Nephron (organoid): ENCODE results near the gene P2RX1.

Experiments
- H3K27ac Mint-ChIP-seq, 3 experiments: 2 replicates each; pipeline ENCODE4 v1.8.0; 2020; ENCODE audit warnings: mixed read lengths in 3 of 3, mild to moderate bottlenecking in 2 of 3, moderate library complexity in 1 of 3
- H3K27me3 Mint-ChIP-seq: 2 replicates; pipeline ENCODE4 v1.8.0; 2021; ENCODE audit warnings: low read depth, mild to moderate bottlenecking, moderate library complexity, mixed read lengths
- H3K36me3 Mint-ChIP-seq: 2 replicates; pipeline ENCODE4 v1.8.0; 2020; ENCODE audit warnings: low read depth, mixed read lengths
- H3K4me1 Mint-ChIP-seq: 2 replicates; pipeline ENCODE4 v1.8.0; 2020; ENCODE audit warnings: mixed read lengths
- H3K4me3 Mint-ChIP-seq, 3 experiments: 2 replicates each; pipeline ENCODE4 v1.8.0; 2020; ENCODE audit warnings: mild to moderate bottlenecking in 3 of 3, mixed read lengths in 3 of 3, moderate library complexity in 2 of 3
- H3K9me3 Mint-ChIP-seq: 2 replicates; pipeline ENCODE4 v1.8.0; 2020; ENCODE audit warnings: mixed read lengths
- CTCF ChIP-seq, 3 experiments: fragments of 200-600 bp; sonication (generic); IDR thresholded peaks; one replicate each; pipeline ENCODE4 v1.5.0; 2021; ENCODE audit warnings: antibody characterized with exemption in 3 of 3; ENCODE audit not compliant: unreplicated experiment in 3 of 3

Gene P2RX1

GRCh38 chr17:3957735-3958599 is 41.7 kb upstream of the P2RX1 start:
- no peak for TF ChIP-seq CTCF (IDR thresholded peaks at IDR 0.05; ENCODE audit: unreplicated experiment in 3 of 3)
- Mint-ChIP-seq H3K27ac (no peak overlapping the region), H3K36me3 (no peaks in the 10 kb centered on the region), H3K4me1 (peaks cover 39% of the 10 kb centered on the region), H3K4me3 (no peak overlapping the region), H3K27me3 (peaks cover 37% of the 10 kb centered on the region), H3K9me3 (no peaks in the 10 kb centered on the region)

- Mint-ChIP-seq H3K27me3 (peaks cover 27% of the 10 kb centered on the region), H3K36me3 (no peaks in the 10 kb centered on the region)
Observed at GRCh38 chr17:3956983-3957382, 40.7 kb upstream of the P2RX1 start.

GRCh38 chr17:3956327-3956957 is 40.2 kb upstream of the P2RX1 start:
- peaks cover 22% of the 10 kb centered on the region for H3K27me3 Mint-ChIP-seq
- no peak for TF ChIP-seq CTCF (IDR thresholded peaks at IDR 0.05; ENCODE audit: unreplicated experiment in 3 of 3)
- H3K4me3 Mint-ChIP-seq, result no peak overlapping the region
- no peaks in the 10 kb centered on the region for H3K36me3 Mint-ChIP-seq
- peaks cover 28% of the 10 kb centered on the region for H3K4me1 Mint-ChIP-seq
- peak overlapping the region in 1 of 3 experiments; percentile 5 for H3K27ac Mint-ChIP-seq
- H3K9me3 Mint-ChIP-seq, result no peaks in the 10 kb centered on the region

More at GRCh38 chr17:3956983-3957382, 40.7 kb upstream of the P2RX1 start:
- Mint-ChIP-seq H3K27ac (no peak overlapping the region), H3K9me3 (no peaks in the 10 kb centered on the region), H3K4me1 (peaks cover 29% of the 10 kb centered on the region), H3K4me3 (no peak overlapping the region)
- TF ChIP-seq CTCF (IDR thresholded peaks at IDR 0.05; ENCODE audit: unreplicated experiment in 3 of 3), result no peak

- Mint-ChIP-seq H3K36me3 (no peaks in the 10 kb centered on the region), H3K4me1 (peaks cover 24% of the 10 kb centered on the region), H3K4me3 (no peak overlapping the region), H3K27ac (no peak overlapping the region), H3K9me3 (no peaks in the 10 kb centered on the region), H3K27me3 (peaks cover 14% of the 10 kb centered on the region)
- TF ChIP-seq CTCF (IDR thresholded peaks at IDR 0.05; ENCODE audit: unreplicated experiment in 3 of 3), result no peak
Observed at GRCh38 chr17:3955673-3955988, 39.4 kb upstream of the P2RX1 start.

GRCh38 chr17:3954976-3955672 is 38.9 kb upstream of the P2RX1 start:
- Mint-ChIP-seq H3K4me1 (peaks cover 19% of the 10 kb centered on the region), H3K4me3 (no peak overlapping the region), H3K27me3 (peaks cover 9% of the 10 kb centered on the region), H3K27ac (no peak overlapping the region), H3K9me3 (no peaks in the 10 kb centered on the region), H3K36me3 (no peaks in the 10 kb centered on the region)
- no peak for TF ChIP-seq CTCF (IDR thresholded peaks at IDR 0.05; ENCODE audit: unreplicated experiment in 3 of 3)
